Epithelial cell of prostate (primary cell): Measurements from ENCODE around the gene MCC.
"Not testable (repeated sequence)": the region's sequence is repeated elsewhere in the genome, so short reads cannot be mapped to it uniquely, and the experiment has no call there.

Source experiments
- DNase-seq: peaks from one replicate; pipeline ENCODE4 v3.0.0-alpha.2; 2011; ENCODE audit warnings: low read depth, low spot score
- H3K27ac ChIP-seq: fragments of 450-650 bp; 2 replicates; pipeline ENCODE4 v1.5.1; 2017; ENCODE audit warnings: mild to moderate bottlenecking

Gene MCC

DNA sequence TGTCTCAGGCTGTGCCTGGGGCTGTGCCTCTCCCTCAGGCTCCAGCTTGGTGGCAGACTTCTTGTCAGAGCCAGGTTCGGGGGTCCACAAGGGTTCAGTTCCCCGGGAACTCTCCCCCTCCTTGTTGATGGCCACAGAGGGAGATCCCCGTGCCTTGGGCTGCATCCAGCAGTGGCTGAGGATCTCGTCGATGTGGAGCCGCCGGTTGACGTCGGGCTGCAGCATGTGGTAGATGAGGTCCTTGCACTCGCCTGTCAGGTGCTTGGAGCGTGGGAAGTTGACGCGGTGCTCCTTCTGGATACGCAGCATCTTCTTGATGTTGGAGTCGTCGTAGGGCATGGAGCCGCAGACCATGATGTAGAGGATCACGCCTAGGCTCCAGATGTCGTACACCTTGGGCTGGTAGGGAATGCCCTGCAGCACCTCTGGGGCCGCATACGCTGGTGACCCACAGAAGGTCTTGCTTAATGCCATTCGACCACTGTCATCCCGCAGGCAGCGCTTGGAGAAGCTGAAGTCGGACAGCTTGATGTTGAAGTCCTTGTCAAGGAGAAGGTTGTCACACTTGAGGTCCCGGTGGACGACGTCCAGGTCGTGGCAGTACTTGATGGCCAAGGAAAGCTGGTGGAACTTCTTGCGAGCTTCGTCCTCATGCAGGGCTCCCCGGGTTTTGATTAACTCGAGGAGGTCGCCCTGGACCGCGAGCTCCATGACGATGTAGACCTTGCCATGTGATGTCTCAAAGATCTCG, 54.2 kb downstream of the MCC start:
- no peak for DNase-seq
- H3K27ac ChIP-seq: no peak overlapping the region

- H3K27ac ChIP-seq: no peak overlapping the region
- DNase-seq: no peak
Observed at GRCh38 chr5:113433071-113433470, 55.2 kb downstream of the MCC start.

DNA sequence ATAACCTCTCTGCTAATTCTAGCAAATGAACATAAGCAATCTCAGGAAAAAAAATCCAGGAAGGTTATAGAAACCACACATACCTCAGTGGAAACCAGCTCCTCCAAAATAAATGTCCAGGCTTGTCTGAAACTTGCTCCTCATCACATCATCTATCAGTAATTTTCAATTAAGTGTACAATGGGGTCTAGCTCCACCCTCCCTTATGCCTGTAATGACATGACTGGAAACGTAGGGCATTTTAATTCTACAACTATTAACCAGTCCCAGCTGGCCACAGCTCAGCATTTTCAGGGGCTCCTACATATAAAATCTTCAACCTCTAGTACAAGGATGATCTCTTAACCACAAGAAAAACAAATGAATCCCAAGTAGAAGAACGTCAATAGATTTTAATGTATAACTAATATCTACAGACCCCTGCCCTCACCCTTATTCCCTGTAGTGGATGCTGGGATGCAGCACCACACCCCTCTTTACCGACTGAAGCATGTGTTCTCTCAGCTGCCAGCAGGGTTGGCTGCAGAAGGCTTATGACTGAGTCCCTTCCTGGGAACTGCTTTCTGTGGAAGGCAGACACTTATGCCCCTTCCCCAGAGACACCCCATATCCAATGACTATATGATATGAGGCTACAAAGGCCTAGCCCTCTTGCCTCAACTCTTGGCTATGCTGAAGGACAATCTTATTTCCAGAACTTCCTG, 60.2 kb downstream of the MCC start:
- peak; percentile 64 for DNase-seq
- peak overlapping the region; percentile 84 for H3K27ac ChIP-seq

DNA sequence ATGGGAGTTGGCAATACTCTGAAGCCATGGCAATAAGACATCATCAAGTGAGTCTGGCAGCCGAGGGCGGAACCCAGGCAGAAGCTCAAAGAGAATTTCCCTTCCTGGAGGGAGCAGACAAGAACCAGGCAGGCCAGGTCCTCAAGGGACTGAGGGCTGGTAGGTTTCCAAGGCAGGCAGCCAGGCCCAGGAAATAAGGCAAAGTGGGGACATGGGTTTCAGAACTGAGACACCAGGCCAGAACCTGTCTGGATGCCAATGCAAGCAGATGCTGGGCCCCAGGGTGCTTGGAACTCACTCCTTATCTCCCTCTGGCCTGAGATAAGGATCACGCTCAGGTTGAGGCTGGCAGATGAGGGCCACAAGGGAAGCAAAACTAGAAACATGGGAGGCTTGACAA, 62.3 kb downstream of the MCC start:
- H3K27ac ChIP-seq: peak overlapping the region; percentile 84

GRCh38 chr5:113421693-113422092, 66.6 kb downstream of the MCC start:
- no peak overlapping the region for H3K27ac ChIP-seq
- DNase-seq: no peak

More for the DNA sequence above, 62.3 kb downstream of the MCC start:
- no peak for DNase-seq

DNA sequence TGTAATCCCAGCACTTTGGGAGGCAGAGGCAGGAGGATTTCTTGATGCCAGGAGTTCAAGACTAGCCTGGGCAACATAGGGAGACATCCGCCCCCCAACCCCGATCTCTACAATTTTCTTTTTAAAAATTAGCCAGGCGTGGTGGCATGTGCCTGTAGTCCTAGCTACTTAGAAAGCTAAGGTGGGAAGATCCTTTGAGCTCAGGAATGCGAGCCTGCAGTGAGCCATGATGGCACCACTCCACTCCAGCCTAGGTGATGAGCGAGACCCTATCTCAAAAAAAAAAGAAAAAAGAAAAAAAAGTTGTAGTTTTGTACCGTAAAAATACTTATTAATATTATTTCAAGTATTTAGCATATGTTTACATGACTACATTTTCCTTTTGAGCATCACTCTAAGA, 82.7 kb downstream of the MCC start:
- no peak overlapping the region for H3K27ac ChIP-seq
- DNase-seq: no peak

DNA sequence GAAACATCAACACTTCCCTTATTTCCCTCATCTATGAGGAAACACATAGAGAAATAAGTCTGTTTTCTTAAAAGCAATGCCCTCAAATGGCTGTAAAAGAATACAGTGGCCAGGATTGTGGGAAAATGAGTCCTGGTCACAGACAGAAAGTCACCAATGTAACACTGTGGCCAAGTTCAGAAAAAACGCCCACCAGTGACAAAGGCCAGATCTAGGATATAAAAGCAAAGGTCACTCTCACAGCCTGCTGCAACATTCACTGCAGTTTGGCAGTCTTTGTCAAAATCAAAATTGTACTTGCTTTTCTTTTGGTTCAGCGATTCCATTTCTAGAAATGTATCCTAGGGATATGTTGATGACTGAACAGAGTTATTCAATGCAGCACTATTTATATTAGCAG, 84.0 kb downstream of the MCC start:
- no peak for DNase-seq
- no peak overlapping the region for H3K27ac ChIP-seq

DNA sequence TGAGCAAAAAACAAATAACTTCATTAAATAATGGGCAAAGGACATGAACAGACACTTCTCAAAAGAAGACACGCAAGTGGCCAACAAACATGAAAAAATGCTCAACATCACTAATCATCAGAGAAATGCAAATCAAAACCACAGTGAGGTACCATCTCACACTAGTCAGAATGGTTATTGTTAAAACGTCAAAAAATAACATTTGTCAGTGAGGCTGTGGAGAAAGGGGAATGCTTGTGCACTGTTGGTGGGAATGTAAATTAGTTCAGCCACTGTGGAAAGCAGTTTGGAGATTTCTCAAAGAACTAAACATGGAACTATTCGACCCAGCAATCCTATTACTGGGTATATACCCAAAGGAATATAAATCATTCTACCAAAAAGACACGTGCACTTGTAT, 90.3 kb downstream of the MCC start:
- DNase-seq, H3K27ac ChIP-seq: not testable (repeated sequence)

GRCh38 chr5:113397046-113397445, 91.2 kb downstream of the MCC start:
- H3K27ac ChIP-seq: no peak overlapping the region
- DNase-seq: no peak

DNA sequence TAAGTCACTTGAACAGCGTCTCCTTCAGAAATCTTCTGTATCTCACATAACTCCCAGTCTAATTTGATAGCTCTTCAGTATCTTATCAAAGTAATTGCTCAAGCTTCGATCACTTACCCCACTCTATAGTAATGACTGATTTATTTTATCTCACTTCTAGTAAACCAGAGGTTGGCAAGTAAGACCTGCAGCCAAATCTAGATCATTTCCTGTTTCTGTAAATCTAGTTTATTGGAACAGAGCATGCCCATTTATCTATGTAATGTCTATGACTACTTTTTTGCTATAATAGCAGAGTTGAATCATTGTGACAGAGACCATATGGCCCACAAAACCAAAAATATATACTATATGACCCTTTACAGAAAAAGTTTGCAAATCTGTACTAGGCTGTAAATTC, 93.6 kb downstream of the MCC start:
- no peak for DNase-seq
- H3K27ac ChIP-seq: no peak overlapping the region

GRCh38 chr5:113390224-113390623, 98.0 kb downstream of the MCC start:
- no peak for DNase-seq
- H3K27ac ChIP-seq: no peak overlapping the region

GRCh38 chr5:113389116-113389515, 99.1 kb downstream of the MCC start:
- DNase-seq: no peak

DNA sequence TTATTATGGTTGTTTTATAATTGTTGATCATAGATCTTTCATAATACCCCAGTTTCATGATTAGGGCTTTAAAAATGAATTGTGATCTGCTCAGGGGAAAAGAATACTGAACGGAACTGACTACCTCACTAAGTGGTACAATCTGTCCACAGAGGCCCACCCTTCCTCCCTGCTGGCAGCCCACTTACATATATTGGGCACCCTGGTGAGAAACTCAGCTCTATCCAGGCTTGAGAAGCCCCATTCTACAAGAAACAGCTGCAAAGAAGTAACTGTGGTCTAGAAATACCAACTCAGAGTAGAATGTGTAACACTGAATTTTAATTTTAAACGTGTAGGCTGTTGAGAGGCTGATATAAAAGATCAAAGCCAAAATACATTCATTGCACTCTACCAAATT, 100.4 kb downstream of the MCC start:
- DNase-seq: no peak

More at GRCh38 chr5:113389116-113389515, 99.1 kb downstream of the MCC start:
- H3K27ac ChIP-seq: no peak overlapping the region

GRCh38 chr5:113384782-113385285, 103.4 kb downstream of the MCC start:
- no peak for DNase-seq
- H3K27ac ChIP-seq: no peak overlapping the region

More for the DNA sequence above, 100.4 kb downstream of the MCC start:
- no peak overlapping the region for H3K27ac ChIP-seq

GRCh38 chr5:113382731-113383130, 105.5 kb downstream of the MCC start:
- no peak for DNase-seq
- H3K27ac ChIP-seq: no peak overlapping the region

DNA sequence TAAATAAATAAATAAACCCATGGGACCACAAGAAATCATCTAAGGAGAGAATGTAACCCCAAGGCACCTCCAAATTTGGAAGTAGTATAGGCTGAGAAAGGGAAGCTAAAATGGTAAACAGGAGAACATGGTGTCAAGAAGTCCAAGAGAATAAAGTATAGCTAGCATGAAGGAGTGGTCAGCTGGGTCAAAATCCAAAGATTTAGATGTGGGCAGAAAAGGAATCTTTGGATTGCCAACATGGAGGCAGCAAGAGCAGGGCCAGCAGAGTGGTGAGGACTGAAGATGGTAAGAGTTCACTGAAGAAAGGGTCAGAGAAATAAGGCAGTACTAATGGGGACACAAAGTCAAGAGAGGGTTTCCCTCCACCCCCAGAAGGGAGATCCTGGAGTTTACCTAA, 106.5 kb downstream of the MCC start:
- DNase-seq: no peak
- H3K27ac ChIP-seq: no peak overlapping the region

DNA sequence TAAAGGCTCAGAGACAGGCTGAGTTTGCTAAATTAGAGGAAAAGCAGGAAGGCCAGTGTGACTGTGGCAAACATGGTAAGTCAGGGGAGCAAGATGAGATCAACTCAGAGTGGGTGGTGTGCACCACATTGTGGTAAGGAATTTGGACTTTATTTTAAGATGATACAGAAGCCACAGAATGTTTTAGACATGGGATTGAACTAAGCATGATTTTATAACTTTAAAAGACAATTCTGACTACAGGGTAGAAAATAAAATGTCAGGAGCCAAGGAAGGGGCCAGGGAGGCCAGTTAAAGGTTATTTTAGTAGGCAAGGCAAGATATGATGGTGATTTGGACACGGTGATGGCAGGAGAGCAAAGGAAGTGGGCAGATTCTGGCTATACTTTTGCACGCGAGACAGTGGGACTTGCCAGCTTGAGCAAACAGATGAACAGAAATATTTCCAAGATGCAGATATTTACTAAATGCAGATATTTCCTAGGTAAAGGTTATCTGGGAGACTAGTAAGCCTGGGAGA, 107.4 kb downstream of the MCC start:
- DNase-seq: no peak
- no peak overlapping the region for H3K27ac ChIP-seq

- DNase-seq: no peak
- H3K27ac ChIP-seq: no peak overlapping the region
Observed at GRCh38 chr5:113379936-113380806, 108.1 kb downstream of the MCC start.

- no peak for DNase-seq
Observed at GRCh38 chr5:113378959-113379541, 109.2 kb downstream of the MCC start.

GRCh38 chr5:113378514-113378913, 109.7 kb downstream of the MCC start:
- no peak for DNase-seq
- no peak overlapping the region for H3K27ac ChIP-seq

More at GRCh38 chr5:113378959-113379541, 109.2 kb downstream of the MCC start:
- H3K27ac ChIP-seq: no peak overlapping the region
